DMS79 (cell line): ENCODE measurements around the gene COL6A3.
"Not testable (repeated sequence)": the region's sequence is repeated elsewhere in the genome, so short reads cannot be mapped to it uniquely, and the experiment has no call there.

Experiments
- DNase-seq: peaks from one replicate; lab custom pipeline; 2025; lab: John Stamatoyannopoulos, UW

Gene COL6A3

GRCh38 chr2:237384672-237385020 is 29.3 kb downstream of the COL6A3 start:
- DNase-seq, result no peak

GRCh38 chr2:237383991-237384671 is 29.8 kb downstream of the COL6A3 start:
- no peak for DNase-seq

- no peak for DNase-seq
Observed at GRCh38 chr2:237380768-237381167, 33.2 kb downstream of the COL6A3 start.

DNA sequence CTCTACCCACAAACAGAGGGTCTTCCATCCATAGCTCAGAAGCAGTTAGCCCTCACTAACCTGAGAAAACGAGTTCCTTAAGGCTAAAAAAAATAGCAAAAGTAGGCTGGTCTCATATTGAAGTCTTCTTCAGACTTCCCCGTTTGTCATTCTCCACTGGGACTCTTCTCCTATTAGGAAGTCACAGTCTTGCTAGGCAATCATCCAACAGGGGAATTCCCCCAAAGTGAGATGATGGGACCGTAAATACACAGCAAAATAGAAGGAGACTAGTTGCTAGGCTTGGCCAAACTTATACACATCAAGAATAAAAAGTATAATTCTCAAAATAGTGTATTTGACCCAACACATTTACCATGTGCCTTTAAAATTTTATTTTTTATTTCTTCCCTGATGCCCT is 34.3 kb downstream of the COL6A3 start:
- DNase-seq, result no peak

- DNase-seq, result no peak
Observed at GRCh38 chr2:237378650-237379049, 35.3 kb downstream of the COL6A3 start.

DNA sequence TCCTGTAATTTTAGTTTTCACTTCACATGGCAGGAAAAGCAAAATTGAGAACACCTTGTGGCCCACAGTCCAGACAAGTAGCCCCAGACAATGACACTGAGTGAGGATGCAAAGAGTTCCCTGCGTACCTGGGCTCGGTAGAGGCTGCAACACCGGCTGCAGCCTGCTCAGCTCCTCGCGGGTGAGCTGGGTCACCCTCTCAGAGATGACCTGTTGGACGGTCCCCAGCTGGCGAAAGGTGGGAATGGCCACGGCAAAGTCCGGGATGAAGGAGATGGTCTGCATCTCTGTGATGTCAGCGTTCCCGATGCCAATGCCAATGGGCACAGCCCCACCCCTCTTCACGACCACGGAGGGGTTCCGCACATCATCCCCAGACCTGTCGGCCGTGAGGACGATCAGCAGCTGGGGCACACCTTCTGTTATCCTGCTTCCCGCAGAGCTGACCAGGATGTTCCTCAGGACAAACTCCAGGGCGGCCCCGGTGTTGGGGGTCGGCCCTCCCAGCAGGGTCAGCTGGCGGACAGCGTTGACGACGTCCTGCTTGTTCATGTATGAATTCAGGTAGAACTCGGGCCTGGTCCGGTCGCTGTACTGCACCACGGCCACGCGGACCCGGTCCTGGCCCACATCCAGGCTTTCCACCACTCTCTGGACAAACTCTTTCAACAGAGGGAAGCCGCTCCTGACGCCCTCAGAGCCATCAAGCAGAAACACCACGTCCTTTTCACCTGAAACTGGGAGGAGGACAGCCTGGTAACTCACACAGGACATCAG is 39.5 kb downstream of the COL6A3 start:
- DNase-seq, result no peak

GRCh38 chr2:237371856-237372255 is 42.1 kb downstream of the COL6A3 start:
- DNase-seq, result no peak

- DNase-seq, result no peak
Observed at GRCh38 chr2:237365671-237366070, 48.3 kb downstream of the COL6A3 start.

GRCh38 chr2:237364655-237365054 is 49.3 kb downstream of the COL6A3 start:
- DNase-seq, result no peak

DNA sequence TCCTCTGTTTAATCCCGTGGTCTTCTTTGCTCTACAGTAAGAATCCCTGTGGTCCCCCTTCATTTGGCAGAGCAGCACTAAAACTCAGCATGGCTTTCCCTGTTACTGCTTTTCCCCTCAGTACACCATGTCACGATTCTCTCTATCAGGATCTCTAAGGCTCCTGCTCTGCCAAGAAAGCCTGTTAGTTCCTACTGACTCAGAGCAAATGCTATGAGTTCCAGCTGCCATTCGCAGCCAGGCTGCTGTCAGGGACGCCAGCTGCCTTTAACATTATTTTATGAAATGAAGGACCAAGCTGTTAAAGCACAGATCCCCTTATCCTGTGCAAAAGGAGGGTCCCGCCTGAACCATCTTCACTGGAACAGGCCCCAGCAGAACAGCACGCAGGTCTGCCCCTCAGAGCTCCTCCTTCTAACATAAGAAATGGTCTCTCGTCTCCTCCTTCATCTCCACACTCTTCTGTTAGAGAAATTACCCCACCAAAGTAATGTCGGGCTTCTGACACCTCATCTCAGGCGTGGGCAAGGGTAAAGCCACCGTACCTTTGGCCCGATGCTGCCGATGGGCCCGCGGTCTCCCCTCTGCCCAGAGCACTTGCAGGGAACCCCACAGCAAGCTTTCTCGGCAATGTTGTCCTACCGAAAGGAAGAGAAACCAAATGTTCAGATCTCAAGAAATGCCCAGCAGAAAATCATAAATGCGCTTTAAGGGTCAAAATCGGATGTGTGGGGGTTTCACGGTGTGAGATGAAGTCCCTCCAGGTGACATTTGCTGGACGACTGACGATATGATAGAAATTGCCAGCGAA is 52.6 kb downstream of the COL6A3 start:
- no peak for DNase-seq

DNA sequence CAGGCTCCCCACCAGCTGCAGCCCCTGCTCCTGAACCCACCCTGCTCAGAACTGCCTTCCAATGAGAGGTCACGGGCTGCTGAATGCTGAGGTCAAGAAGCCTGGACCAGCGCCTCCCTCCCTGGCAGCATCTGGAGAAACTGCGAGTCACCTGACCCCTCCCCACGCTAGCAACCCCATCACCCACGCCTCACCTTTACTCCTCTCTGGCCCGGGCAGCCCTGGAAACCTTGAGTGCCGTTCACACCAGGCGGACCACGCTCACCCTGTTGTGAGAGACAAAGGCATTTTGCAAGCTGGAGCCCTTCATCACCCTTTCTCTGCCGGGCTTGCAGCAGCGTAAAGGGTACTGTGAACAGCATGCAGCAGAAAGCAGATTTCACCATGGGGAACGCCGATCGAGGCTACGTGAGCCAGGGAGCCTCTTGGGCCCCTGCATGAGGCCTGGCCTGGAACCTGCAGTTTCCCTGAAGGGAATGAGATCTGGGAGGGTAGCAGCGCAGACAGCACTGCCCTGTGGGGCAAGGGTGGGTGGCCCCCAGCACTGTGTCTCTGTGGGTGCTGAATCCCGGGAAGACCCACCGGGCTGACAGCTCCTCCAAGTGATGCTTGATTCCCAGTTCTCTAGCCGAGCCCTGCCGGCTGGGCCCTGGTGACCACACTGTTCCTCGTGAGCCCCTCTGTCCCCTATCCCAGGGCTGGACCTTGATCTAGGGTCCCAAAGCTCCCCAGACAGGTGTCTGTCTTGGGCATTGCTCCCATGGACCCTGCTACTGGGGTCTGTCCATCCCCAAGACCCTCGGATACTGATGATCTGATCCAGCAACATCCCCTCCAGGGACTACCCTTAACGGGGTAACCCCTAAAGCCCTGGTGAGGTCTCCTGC is 53.8 kb downstream of the COL6A3 start:
- DNase-seq, result no peak

DNA sequence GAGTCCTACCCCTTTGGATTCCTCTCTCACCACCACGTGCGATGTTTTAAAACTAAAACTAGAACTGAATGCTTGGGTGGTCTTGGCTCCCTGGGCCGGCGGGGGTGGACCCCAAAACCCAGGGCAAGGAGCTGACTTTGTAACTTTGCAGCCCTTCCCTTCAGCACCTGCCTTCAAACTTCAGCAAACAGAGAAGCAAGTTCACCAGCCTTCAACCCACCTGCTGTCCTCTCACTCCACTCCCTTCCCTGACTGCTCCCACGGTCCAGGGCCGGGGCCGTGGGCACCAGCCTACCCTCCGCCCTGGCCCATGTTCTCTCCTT is 54.5 kb downstream of the COL6A3 start:
- DNase-seq, result no peak

- no peak for DNase-seq
Observed at GRCh38 chr2:237358721-237359517, 55.0 kb downstream of the COL6A3 start.

DNA sequence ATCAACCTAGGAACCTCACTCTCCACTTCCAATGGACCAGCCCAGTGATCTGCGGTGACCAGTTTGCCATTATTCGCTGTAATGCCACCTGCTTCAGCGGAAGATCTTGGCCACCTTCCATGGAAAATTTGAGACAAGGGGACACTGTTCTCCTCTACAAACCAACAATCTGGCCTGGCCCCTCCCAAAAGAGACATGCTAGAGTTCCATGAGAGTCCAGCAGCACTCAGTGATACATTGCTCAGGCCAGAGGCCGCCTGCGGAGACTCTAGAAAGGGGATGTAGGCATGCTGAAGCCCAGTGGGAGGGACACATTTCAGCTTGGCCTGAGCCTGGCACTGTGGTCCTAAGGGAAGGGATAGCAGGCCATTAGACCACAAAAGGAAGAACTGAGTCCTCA is 58.3 kb downstream of the COL6A3 start:
- no peak for DNase-seq

- no peak for DNase-seq
Observed at GRCh38 chr2:237354892-237355291, 59.1 kb downstream of the COL6A3 start.

GRCh38 chr2:237354172-237354571 is 59.8 kb downstream of the COL6A3 start:
- DNase-seq, result not testable (repeated sequence)

DNA sequence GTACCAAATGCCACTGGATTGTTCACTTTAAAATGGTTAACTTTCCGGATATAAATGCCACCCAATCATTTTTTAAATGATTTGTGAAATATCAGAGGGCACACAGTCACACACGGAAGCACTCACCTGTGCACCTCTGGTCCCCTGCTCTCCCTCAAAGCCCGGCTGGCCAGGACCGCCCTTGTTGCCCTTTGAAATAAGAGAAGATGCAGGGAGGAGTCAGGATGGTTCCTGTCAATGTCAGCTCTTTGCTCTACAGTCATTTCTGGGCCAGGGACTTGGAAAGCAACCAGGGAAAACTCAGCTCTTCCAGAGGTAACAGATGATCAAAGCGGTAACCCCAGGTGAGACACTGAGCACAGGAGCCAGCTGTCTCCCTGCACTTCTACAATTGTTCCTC is 60.7 kb downstream of the COL6A3 start:
- no peak for DNase-seq

DNA sequence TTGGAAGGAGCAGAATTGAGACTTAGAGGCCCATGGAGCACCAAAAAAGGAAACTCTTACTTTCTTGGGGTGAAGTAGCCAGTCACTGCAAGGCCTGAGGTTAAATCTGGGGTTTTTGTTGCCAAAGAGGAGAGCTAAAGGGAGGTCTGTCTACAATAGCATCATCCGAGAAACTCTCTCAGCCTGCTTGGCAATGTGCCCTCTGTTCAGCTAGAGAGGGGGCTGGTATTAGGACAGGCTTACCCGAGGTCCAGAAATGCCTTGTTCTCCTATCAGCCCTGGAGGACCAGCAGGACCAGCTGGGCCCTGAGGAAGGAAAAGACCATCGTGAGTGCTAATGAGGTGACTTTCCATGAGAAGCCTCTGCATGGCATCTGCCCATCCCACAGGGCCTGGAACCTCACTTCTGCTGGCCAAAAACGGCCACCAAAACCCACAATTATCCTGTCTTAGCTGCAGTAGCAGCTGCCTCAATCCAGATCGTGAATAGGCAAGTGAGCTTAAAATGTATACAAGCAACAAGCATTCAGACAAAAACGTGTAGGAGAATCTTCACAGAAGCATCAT is 61.6 kb downstream of the COL6A3 start:
- DNase-seq, result no peak

DNA sequence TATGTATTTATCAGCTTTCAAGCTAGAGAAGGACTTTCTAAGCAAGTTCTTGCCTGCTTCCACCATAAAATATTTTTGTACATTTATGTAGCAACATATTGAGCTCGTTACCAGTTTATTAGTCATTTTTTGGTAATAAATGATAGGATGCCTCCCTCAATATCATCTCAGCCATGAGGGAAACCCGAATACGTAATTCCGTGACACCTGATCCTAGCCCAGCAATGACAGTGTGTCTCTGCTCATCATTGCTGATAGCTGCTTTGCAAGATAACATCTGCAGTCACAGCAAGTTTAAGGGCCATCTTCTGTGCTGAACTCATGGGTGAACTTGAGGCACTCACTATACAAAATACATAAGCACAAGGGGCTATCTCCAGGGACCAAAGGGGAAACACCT is 62.2 kb downstream of the COL6A3 start:
- no peak for DNase-seq

DNA sequence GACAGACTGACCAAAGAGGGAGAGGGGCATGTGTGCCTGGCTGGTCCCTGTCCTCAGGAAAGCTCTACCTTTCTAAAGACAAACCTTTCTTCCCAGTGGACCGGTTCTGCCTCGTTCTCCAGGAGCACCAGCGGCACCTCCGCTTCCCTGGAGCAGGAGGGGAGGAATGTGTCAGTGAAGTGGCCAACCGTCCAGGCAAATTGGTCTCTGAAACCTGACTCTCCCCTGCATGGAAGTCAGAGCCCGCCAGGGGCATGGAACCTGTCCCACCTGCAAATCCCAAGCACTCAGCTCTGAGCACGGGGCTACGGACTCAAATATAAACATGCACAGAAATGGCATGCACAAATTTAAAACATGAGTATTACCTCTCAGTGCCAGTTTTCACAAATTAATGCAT is 62.9 kb downstream of the COL6A3 start:
- DNase-seq, result no peak

DNA sequence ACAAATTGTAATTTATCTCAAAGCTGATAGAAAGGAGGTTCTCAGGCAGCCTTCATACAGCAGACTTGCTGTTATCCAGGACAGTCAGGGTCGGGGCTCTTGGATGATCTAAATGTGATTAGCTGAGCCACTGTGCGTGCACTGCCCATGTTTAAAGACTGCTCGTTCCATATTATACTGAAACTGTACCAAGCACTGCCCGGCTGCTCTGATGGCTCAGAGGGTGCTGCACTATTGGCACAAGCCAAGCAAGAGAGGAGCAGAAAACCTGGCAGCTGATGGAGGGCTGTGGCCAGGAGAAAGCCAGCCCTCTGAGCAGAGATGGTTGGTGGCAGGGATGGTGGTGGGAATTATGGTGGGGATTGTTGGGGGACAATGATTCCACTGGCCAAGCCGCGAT is 63.4 kb downstream of the COL6A3 start:
- no peak for DNase-seq
